Activated T-cell treated with anti-CD3 and anti-CD28 coated beads, Interleukin-2, amount 50 U/mL, for 24 hours (primary cell): ENCODE measurements around the gene ASMTL.

ENCODE experiments used
- DNase-seq: peaks from one replicate; pipeline ENCODE4 v3.0.0-alpha.2; 2020
- H3K27ac Mint-ChIP-seq: 2 replicates; pipeline ENCODE4 v1.8.0; 2020; ENCODE audit warnings: mild to moderate bottlenecking, mixed read lengths
- H3K27me3 Mint-ChIP-seq: 2 replicates; pipeline ENCODE4 v1.8.0; 2020; ENCODE audit warnings: mixed read lengths
- H3K36me3 Mint-ChIP-seq: 2 replicates; pipeline ENCODE4 v1.8.0; 2020; ENCODE audit warnings: low read depth, mixed read lengths
- H3K4me1 Mint-ChIP-seq: 2 replicates; pipeline ENCODE4 v1.8.0; 2020; ENCODE audit warnings: low read depth, mixed read lengths
- H3K4me3 Mint-ChIP-seq: 2 replicates; pipeline ENCODE4 v1.8.0; 2020; ENCODE audit warnings: mild to moderate bottlenecking, moderate library complexity, mixed read lengths
- H3K9me3 Mint-ChIP-seq: 2 replicates; pipeline ENCODE4 v1.8.0; 2020; ENCODE audit warnings: mixed read lengths

The ASMTL gene

GRCh38 chrX:1400742-1401471, 51.8 kb downstream of the ASMTL start:
- Mint-ChIP-seq H3K36me3 (peaks cover 58% of the 10 kb centered on the region), H3K9me3 (no peaks in the 10 kb centered on the region), H3K27me3 (no peaks in the 10 kb centered on the region), H3K4me3 (no peak overlapping the region), H3K27ac (no peak overlapping the region), H3K4me1 (peaks cover 7% of the 10 kb centered on the region)
- DNase-seq = peak; percentile 32

GRCh38 chrX:1400049-1400448, 52.7 kb downstream of the ASMTL start:
- Mint-ChIP-seq H3K36me3 (peaks cover 66% of the 10 kb centered on the region), H3K4me3 (no peak overlapping the region), H3K9me3 (no peaks in the 10 kb centered on the region), H3K27ac (no peak overlapping the region), H3K4me1 (peaks cover 15% of the 10 kb centered on the region), H3K27me3 (no peaks in the 10 kb centered on the region)
- DNase-seq = peak; percentile 14

GRCh38 chrX:1398431-1399340, 54.0 kb downstream of the ASMTL start:
- H3K4me1 Mint-ChIP-seq = peaks cover 25% of the 10 kb centered on the region
- no peaks in the 10 kb centered on the region for H3K9me3 Mint-ChIP-seq
- DNase-seq = peak; percentile 30
- peak overlapping the region; percentile 26 for H3K27ac Mint-ChIP-seq
- H3K36me3 Mint-ChIP-seq = peaks cover 76% of the 10 kb centered on the region
- H3K27me3 Mint-ChIP-seq = no peaks in the 10 kb centered on the region
- H3K4me3 Mint-ChIP-seq = no peak overlapping the region

GRCh38 chrX:1397441-1398270, 55.1 kb downstream of the ASMTL start:
- peak; percentile 24 for DNase-seq
- Mint-ChIP-seq H3K4me1 (peaks cover 27% of the 10 kb centered on the region), H3K9me3 (no peaks in the 10 kb centered on the region), H3K4me3 (no peak overlapping the region), H3K27ac (no peak overlapping the region), H3K36me3 (peaks cover 77% of the 10 kb centered on the region), H3K27me3 (no peaks in the 10 kb centered on the region)

GRCh38 chrX:1397001-1397400, 55.7 kb downstream of the ASMTL start:
- H3K9me3 Mint-ChIP-seq = no peaks in the 10 kb centered on the region
- H3K36me3 Mint-ChIP-seq = peaks cover 79% of the 10 kb centered on the region
- no peak overlapping the region for H3K4me3 Mint-ChIP-seq
- H3K27me3 Mint-ChIP-seq = no peaks in the 10 kb centered on the region
- peaks cover 27% of the 10 kb centered on the region for H3K4me1 Mint-ChIP-seq
- H3K27ac Mint-ChIP-seq = peak overlapping the region; percentile 67
- DNase-seq = peak; percentile 23

GRCh38 chrX:1395646-1396216, 57.0 kb downstream of the ASMTL start:
- Mint-ChIP-seq H3K27me3 (no peaks in the 10 kb centered on the region), H3K4me1 (peaks cover 34% of the 10 kb centered on the region), H3K9me3 (no peaks in the 10 kb centered on the region)

GRCh38 chrX:1394731-1395501, 57.8 kb downstream of the ASMTL start:
- no peaks in the 10 kb centered on the region for H3K27me3 Mint-ChIP-seq
- H3K9me3 Mint-ChIP-seq = no peaks in the 10 kb centered on the region
- H3K36me3 Mint-ChIP-seq = peaks cover 80% of the 10 kb centered on the region
- H3K4me1 Mint-ChIP-seq = peaks cover 41% of the 10 kb centered on the region
- H3K4me3 Mint-ChIP-seq = peak overlapping the region; percentile 55
- DNase-seq = peak; percentile 28
- H3K27ac Mint-ChIP-seq = peak overlapping the region; percentile 69

More at GRCh38 chrX:1395646-1396216, 57.0 kb downstream of the ASMTL start:
- DNase-seq = no peak
- Mint-ChIP-seq H3K36me3 (peaks cover 78% of the 10 kb centered on the region), H3K4me3 (no peak overlapping the region), H3K27ac (peak overlapping the region; percentile 12)

- H3K27ac Mint-ChIP-seq = peak overlapping the region; percentile 99
- no peaks in the 10 kb centered on the region for H3K9me3 Mint-ChIP-seq
- no peaks in the 10 kb centered on the region for H3K27me3 Mint-ChIP-seq
- peaks cover 48% of the 10 kb centered on the region for H3K4me1 Mint-ChIP-seq
- H3K36me3 Mint-ChIP-seq = peaks cover 80% of the 10 kb centered on the region
- H3K4me3 Mint-ChIP-seq = peak overlapping the region; percentile 95
- peak; percentile 24 for DNase-seq
Observed at GRCh38 chrX:1393871-1394615, 58.7 kb downstream of the ASMTL start.

GRCh38 chrX:1392376-1393068, 60.2 kb downstream of the ASMTL start:
- Mint-ChIP-seq H3K36me3 (peaks cover 81% of the 10 kb centered on the region), H3K4me1 (peaks cover 63% of the 10 kb centered on the region)
- DNase-seq = no peak

GRCh38 chrX:1391707-1392375, 60.9 kb downstream of the ASMTL start, which contains the start of gene SLC25A6:
SLC25A6 (minus strand) TSS chrX:1392113; CDS start chrX:1392009, 104 bp downstream.
- H3K4me1 Mint-ChIP-seq = peaks cover 63% of the 10 kb centered on the region
- H3K27ac Mint-ChIP-seq = peak within 1 kb of the TSS; percentile 99
- H3K27me3 Mint-ChIP-seq = no peaks in the 10 kb centered on the region
- peaks cover 81% of the 10 kb centered on the region for H3K36me3 Mint-ChIP-seq
- DNase-seq = peak; percentile 100
- peak within 1 kb of the TSS; percentile 95 for H3K4me3 Mint-ChIP-seq
- no peaks in the 10 kb centered on the region for H3K9me3 Mint-ChIP-seq

More at GRCh38 chrX:1392376-1393068, 60.2 kb downstream of the ASMTL start:
- Mint-ChIP-seq H3K9me3 (no peaks in the 10 kb centered on the region), H3K4me3 (peak overlapping the region; percentile 95), H3K27me3 (no peaks in the 10 kb centered on the region), H3K27ac (peak overlapping the region; percentile 99)

GRCh38 chrX:1391370-1391706, 61.4 kb downstream of the ASMTL start:
- Mint-ChIP-seq H3K36me3 (peaks cover 81% of the 10 kb centered on the region), H3K9me3 (no peaks in the 10 kb centered on the region), H3K4me3 (peak overlapping the region; percentile 95), H3K4me1 (peaks cover 64% of the 10 kb centered on the region), H3K27me3 (no peaks in the 10 kb centered on the region), H3K27ac (peak overlapping the region; percentile 99)
- DNase-seq = no peak
